Gastroesophageal sphincter (tissue), 2 donors: Measurements from ENCODE around the gene CENPB.

Experiments
- EP300 ChIP-seq: sonication (generic); formaldehyde crosslinking; IDR thresholded peaks from one replicate; pipeline ENCODE4 v1.6.1; 2017; ENCODE audit warnings: antibody characterized with exemption, mild to moderate bottlenecking
- POLR2A ChIP-seq, 2 donors: fragments of 450-650 bp; IDR thresholded peaks; one replicate each; pipeline ENCODE4 v1.6.1; 2017; ENCODE audit warnings: antibody characterized with exemption in 2 of 2, mild to moderate bottlenecking in 2 of 2, moderate library complexity in 1 of 2
- POLR2AphosphoS5 ChIP-seq: sonication (generic); formaldehyde crosslinking; IDR thresholded peaks from one replicate; pipeline ENCODE4 v1.6.1; 2017; ENCODE audit warnings: antibody characterized with exemption

- no peak for TF ChIP-seq POLR2A (IDR thresholded peaks at IDR 0.05)
- TF ChIP-seq EP300 = no peak
- TF ChIP-seq POLR2AphosphoS5 = no peak
Observed at GRCh38 chr20:3767110-3767426, 19.5 kb downstream of the CENPB start.
